LHCN-M2 (cell line): ENCODE measurements around the gene PHACTR2. TPM values are rescaled to one million over a fixed set of nuclear protein-coding genes. Genes with fewer than 3 reads are reported as not detected.

Source experiments
- DNase-seq: peaks from one replicate; pipeline ENCODE4 v3.0.0-alpha.2; 2012; ENCODE audit warnings: low read depth
- total RNA-seq: library from RNA; depleted of rRNA; stranded (reverse); fragments of >200 nt; gene quantifications from 2 replicates; pipeline ENCODE4 v1.2.3, GENCODE V29; 2014

PHACTR2 gene
- total RNA-seq, 1 experiment from 2014 or later, result 35.0 TPM

GRCh38 chr6:143742070-143742954 is 64.5 kb downstream of the PHACTR2 start:
- no peak for DNase-seq

- no peak for DNase-seq
Measured at GRCh38 chr6:143742955-143743255, 65.1 kb downstream of the PHACTR2 start.

GRCh38 chr6:143743301-143744166 is 65.8 kb downstream of the PHACTR2 start:
- DNase-seq, result no peak

GRCh38 chr6:143744551-143745165 is 66.9 kb downstream of the PHACTR2 start:
- no peak for DNase-seq

GRCh38 chr6:143745166-143746133 is 67.7 kb downstream of the PHACTR2 start:
- no peak for DNase-seq

- no peak for DNase-seq
Measured at GRCh38 chr6:143746202-143747119, 68.7 kb downstream of the PHACTR2 start.

GRCh38 chr6:143747347-143747842 is 69.6 kb downstream of the PHACTR2 start:
- DNase-seq, result no peak

GRCh38 chr6:143749891-143750290 is 72.1 kb downstream of the PHACTR2 start:
- no peak for DNase-seq

GRCh38 chr6:143750877-143751276 is 73.1 kb downstream of the PHACTR2 start:
- no peak for DNase-seq

- no peak for DNase-seq
Measured at GRCh38 chr6:143752459-143752858, 74.7 kb downstream of the PHACTR2 start.

- no peak for DNase-seq
Measured at GRCh38 chr6:143753678-143754077, 75.9 kb downstream of the PHACTR2 start.

- no peak for DNase-seq
Measured at GRCh38 chr6:143754204-143754603, 76.4 kb downstream of the PHACTR2 start.

GRCh38 chr6:143755301-143755744 is 77.6 kb downstream of the PHACTR2 start:
- DNase-seq, result peak; percentile 45

- DNase-seq, result no peak
Measured at GRCh38 chr6:143757346-143757832, 79.6 kb downstream of the PHACTR2 start.

GRCh38 chr6:143758551-143758950 is 80.8 kb downstream of the PHACTR2 start:
- no peak for DNase-seq

- peak; percentile 54 for DNase-seq
Measured at GRCh38 chr6:143759666-143760065, 81.9 kb downstream of the PHACTR2 start.

- no peak for DNase-seq
Measured at GRCh38 chr6:143761074-143761473, 83.3 kb downstream of the PHACTR2 start.

GRCh38 chr6:143762126-143762525 is 84.4 kb downstream of the PHACTR2 start:
- peak; percentile 29 for DNase-seq

GRCh38 chr6:143765422-143766184 is 87.8 kb downstream of the PHACTR2 start:
- no peak for DNase-seq
